Caki2 (cell line): ENCODE results near the gene BCR. TPM values are rescaled to one million over a fixed set of nuclear protein-coding genes. Genes with fewer than 3 reads are reported as not detected.
A peak's percentile ranks its signal among the peaks of the same experiment; 100 is the strongest.

Experiments used
- DNase-seq: peaks from one replicate; pipeline ENCODE4 v3.0.0-alpha.2; 2015; ENCODE audit warnings: low read depth
- in situ Hi-C: cut with HindIII; loops from 2 replicates; pipeline ENCODE4 v1.10.0; 2016; ENCODE audit warnings: low sequenced_read_pairs, low pct_unique_long_range_greater_than_20kb, mixed read lengths
- total RNA-seq: library from RNA; depleted of rRNA; stranded (reverse); fragments of >200 nt; shearing (Covaris generic); gene quantifications from 2 replicates; pipeline ENCODE4 v1.2.3, GENCODE V29; 2014; ENCODE audit warnings: low replicate concordance

Gene BCR
- total RNA-seq, 1 experiment from 2014 or later, result 41.9 TPM

DNA sequence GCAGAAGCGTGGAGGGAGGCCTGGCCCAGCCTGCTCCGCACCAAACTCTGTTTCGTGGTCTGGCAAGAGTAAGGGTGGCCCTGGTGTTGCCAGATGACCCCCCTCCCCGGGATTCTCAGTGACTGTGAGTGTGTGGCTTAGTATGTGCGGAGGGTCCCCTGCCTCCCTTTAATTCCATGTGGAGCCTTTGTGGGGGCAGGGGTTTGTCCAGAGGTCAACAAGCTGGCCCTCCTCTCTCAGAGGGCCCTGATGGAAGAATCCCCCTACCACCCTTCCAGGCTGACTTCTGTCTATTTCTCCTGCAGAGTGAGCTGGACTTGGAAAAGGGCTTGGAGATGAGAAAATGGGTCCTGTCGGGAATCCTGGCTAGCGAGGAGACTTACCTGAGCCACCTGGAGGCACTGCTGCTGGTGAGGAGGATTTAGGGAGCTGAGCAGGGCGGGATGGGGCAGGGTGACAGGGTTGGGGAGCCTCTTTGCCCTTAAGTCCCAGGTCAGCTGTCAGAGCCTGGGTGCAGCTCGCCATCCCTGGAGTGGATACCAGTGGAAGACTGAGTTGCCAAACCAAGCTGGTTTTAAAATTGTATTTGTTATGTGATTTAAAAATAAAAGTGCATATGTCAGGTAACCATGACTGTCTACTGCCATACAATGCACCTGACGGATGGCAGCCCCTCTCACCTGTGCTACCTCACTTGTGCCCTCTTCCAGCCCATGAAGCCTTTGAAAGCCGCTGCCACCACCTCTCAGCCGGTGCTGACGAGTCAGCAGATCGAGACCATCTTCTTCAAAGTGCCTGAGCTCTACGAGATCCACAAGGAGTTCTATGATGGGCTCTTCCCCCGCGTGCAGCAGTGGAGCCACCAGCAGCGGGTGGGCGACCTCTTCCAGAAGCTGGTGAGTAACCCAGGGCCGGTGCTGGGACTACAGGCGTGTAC, 80.6 kb downstream of the BCR start:
- in situ Hi-C loops, result no loop called here
- DNase-seq, result no peak

DNA sequence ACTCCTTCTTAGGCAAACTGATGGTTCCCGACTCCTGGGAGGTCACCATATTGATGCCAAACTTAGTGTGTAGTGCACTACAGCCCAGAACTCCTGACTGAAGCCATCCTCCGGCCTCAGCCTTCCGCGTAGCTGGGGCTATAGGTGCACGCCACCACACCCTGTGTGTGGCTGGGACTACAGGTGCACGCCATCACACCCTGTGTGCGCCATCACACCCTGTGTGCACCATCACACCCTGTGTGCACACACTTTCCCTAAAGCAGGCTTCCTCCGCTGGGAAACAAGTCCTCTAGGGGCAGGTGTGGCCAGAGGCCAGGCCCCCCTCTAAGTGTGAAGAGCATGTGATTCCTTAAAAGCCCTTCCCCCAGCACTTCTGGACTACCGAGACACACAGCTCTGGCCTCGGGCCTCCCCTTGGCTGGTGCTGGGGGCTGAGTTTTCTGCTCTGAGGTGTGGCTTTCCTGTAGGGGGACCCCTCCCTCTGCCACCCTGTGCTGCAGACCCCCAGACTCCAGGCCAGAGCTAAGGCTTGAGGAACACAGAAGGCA, 81.7 kb downstream of the BCR start:
- in situ Hi-C loops, result no loop called here

GRCh38 chr22:23262518-23263332, 82.4 kb downstream of the BCR start:
- in situ Hi-C loops, result no loop called here

More for the DNA sequence above, 81.7 kb downstream of the BCR start:
- no peak for DNase-seq

DNA sequence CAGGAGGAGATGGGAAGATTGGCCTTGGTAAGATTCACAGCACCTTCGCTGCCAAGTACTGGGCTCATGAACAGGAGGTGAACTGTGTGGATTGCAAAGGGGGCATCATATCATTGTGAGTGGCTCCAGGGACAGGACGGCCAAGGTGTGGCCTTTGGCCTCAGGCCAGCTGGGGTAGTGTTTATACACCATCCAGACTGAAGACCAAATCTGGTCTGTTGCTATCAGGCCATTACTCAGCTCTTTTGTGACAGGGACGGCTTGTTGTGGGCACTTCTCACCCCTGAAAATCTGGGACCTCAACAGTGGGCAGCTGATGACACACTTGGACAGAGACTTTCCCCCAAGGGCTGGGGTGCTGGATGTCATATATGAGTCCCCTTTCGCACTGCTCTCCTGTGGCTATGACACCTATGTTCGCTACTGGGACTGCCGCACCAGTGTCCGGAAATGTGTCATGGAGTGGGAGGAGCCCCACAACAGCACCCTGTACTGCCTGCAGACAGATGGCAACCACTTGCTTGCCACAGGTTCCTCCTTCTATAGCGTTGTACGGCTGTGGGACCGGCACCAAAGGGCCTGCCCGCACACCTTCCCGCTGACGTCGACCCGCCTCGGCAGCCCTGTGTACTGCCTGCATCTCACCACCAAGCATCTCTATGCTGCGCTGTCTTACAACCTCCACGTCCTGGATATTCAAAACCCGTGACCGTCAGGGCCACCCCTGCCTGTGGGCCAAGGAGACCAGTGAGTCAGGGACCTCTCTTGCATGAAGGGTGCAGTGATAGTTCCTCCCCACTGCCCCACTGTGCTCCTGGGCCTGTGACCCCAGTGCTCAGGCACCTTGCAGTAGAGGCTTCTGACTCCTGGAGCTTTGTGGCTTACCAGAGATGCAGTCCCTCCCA, 83.6 kb downstream of the BCR start:
- in situ Hi-C loops, result no loop called here
- peak; percentile 58 for DNase-seq

More at GRCh38 chr22:23262518-23263332, 82.4 kb downstream of the BCR start:
- DNase-seq, result no peak

DNA sequence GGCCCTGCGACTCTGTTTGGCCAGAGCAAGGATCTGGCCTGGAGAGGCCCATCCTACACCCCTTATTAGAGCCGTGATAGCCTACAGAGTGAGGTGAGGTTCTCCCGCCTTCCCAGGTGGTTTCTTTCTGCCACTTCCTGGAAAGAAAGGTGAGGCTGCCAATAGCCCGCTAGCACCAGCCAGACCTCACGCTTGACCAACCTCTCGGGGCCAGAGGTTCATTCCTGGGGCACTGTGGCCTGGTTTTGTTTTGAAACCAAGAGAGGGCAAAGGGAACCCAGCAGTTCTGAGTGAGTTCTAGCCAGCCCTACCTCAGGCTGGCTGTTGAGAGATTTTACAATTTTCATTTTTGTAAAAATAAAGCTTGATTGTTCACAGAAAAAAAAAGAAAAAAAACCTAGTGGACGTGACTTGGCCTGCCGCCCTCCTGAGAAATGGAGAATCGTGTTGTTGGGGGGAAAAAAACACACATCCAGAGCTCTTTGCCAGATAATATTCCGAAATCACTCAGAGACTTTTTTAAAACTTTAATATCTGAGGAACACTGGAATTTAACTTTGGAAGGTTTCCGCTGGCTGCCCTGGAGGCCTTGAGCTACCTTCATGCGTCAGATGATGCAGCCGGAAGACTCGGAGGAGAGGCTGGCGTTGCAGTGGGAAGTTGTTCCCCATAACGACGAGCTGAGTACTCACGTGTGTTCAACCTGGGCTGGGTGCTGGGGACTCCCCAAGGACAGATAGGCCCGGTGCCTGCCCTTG, 84.5 kb downstream of the BCR start:
- DNase-seq, result peak; percentile 51
- in situ Hi-C loops, result no loop called here

GRCh38 chr22:23265368-23265700, 85.0 kb downstream of the BCR start:
- in situ Hi-C loops, result no loop called here
- DNase-seq, result no peak

DNA sequence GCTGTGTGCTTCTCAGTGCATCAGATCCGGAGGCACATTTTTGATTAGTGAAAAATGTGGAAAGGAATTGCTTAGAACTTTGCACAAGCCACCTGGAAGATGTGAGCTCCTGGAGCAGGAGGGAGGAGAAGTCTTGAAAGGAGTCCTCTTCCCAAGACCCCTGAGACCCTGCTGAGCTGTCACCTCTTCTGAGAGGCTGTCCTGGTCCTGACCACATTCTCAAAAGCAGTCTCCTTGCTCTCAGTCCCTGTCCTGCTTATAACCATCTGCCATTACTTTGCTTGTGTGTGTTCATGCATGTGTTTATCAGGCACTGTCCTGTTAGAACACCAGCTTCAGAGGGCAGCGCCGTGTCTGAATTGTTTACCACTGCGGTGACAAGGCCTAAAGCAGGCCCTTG, 86.5 kb downstream of the BCR start:
- no peak for DNase-seq

DNA sequence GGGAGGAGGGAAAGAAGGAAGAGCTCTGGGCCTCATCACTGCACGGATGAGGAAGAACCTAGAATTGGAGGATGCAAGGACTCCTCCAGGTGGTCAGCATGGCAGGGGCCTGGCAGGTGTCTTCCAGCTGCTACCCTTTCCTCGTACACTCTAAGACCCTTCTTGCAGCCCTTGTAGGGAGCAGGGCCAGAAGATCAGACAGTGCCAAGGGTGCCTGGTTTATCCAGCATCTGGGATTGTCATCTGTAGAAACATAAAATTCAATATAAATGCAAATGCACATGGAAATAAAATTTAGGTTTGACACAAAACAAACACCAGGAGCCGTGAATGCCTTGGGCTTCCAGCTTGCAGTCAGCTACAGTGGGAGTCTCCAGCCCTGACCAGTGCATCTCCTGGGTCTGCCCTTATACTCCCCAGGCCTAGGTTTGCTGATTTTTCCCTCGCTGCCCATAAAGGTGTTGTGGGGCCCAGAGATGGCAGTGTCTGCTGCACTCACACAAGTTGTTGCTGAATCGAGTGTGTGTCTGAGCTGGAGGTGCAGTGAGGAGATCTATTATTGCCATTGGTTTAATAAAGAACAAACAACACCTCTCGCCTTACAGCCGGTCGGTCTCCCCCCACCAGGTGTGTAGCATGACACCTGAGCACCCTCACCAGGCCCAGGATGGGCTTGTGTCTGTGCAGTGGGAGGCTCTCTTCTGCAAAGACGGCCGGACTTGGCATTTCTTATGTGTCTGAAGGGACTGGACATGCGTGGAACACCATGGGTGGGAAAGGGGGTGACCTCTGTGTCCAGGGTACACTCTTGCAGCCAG, 87.1 kb downstream of the BCR start:
- in situ Hi-C loops, result no loop called here
- no peak for DNase-seq

More for the DNA sequence above, 86.5 kb downstream of the BCR start:
- in situ Hi-C loops, result no loop called here

DNA sequence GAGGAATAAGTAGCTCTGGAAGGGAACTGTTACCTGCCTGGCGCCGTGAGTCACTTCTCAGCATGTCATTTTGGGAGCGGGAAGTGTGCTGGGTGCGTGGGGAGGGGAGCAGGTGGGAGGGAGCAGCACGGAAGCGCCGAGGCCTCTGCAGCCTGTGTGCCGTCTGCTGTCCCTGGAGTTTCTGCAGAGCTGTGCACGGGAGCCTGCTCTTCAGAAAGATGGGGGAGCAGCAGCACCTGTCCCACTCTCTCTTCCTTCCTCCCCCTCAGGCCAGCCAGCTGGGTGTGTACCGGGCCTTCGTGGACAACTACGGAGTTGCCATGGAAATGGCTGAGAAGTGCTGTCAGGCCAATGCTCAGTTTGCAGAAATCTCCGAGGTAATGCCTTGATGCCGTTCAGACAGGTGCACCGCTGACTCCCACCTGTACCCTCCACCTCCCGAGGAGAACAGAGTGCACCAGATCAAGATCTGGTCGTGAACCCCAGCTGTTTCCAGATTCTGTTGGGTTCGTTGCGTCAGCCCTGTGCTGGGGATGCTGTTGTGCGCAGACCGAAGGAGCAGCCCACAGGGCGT, 87.9 kb downstream of the BCR start:
- in situ Hi-C loops, result no loop called here

GRCh38 chr22:23268877-23269276, 88.6 kb downstream of the BCR start:
- in situ Hi-C loops, result no loop called here
- no peak for DNase-seq

More for the DNA sequence above, 87.9 kb downstream of the BCR start:
- no peak for DNase-seq

DNA sequence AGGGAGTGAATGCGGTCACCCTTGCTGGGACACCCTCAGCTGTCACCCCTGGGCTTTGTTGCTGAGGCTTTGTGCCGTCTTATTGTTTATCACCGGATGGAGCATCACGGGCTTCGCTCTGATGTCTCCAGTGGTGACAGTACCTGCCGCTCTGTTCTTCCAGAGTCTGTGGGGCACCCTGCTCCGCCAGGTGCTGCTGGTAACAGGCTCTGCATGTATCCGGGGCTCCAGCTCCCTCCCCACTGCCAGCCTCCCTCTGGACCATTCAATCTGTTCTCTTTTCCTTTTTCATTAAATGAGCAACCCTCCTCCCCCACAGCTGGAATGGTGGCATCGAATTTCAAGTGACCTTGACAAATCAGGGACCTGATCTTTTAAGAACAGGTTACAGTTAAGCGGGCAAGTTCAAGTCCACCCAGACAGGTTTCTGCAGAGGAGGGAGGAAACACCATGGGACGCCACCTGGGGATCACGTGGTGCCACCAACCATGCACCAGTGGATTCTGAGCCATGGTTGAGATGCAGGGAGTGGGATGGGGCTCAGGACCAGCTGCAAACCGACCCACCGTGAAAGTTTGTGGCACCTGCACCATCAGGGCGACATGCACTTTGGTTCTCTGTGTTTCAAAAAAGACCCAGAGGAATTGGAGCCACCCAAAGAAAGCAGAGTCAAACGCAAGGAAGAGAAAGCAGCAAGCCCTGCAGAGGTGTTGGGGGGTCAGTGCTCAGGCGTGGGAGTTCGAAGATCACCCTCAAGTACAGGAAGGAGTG, 89.3 kb downstream of the BCR start:
- no peak for DNase-seq
- in situ Hi-C loops, result no loop called here

DNA sequence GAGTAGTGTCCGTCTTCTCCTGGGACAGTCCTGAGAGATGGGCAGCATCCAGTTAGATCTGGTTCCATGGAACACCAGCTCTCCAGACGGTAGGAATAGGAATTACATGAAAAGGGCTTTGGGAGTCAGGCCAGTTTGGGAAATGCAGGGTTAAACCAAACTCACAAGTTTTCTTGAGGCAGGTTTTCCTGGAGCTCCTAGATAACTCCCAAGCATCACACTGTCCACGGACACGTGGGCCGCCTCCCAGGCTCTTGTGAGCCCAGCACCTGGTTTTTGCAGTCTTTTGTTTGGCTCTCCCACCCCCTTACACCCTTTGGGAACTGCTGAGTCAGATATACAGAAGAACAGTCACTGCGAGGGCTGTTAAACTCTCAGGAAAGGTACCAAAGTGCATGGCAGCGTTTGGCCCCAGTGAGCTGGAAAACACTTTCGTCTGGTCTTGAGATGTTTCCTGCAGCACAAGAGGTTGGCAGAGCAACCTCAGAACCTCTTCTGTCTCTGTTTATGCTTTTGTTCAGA, 90.0 kb downstream of the BCR start:
- in situ Hi-C loops, result no loop called here
- no peak for DNase-seq

DNA sequence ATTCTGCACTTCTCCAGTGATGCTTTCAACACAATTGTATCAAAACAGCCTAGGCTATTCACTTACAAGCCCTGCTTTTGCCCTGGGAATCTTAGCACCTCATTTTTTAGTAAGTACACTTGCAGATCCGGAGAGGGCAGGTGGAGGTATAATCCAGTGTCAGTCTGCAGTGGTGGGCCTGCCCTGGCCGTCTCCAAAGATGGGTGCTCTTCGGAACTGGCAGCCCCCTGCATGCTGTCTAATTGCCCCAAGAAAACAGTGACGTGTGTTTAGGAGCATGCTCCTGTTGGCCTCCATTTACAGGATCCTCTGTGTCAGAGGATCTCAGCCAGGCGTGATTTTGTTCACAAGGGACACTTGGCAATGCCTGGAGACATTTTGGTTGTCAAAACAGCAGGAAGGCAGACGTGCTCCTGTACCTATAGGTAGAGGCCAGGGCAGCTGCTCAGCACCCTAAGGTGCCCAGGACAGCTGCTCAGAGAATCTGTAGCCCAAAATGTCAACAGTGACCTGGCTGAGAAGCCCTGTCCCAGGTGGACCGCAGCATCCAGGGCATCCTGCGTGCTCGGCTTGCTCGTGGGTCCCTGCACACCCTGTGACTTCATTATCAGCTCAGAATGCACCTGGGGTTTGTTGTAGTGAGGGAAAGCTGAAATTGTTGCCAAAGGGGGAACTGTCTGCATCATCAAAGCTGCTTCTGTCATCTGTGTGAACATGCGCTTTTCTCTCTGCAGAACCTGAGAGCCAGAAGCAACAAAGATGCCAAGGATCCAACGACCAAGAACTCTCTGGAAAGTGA, 90.7 kb downstream of the BCR start:
- in situ Hi-C loops, result no loop called here
- DNase-seq, result no peak

- in situ Hi-C loops, result no loop called here
- DNase-seq, result no peak
Observed at GRCh38 chr22:23271597-23271908, 91.2 kb downstream of the BCR start.

DNA sequence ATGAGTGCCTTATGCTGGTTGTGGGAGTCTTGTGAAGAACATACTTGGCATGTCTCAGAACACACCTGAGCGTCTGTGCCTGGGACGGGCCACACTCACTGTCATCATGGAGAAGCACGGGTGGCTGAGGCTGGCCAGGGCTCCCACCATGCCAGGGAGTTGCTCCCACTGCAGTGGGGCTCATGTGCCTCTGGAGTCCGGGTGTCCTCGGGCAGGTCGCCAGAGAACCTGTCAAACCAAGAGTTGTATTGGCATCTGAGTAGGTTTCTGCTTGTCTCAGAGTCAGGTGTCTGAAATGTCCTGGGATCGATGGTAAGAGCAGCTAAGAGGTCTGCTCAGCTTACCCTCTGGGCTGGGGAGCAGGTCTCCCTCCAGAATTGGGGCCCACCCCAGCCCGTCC, 92.1 kb downstream of the BCR start:
- DNase-seq, result no peak
- in situ Hi-C loops, result no loop called here
